Measurements from ENCODE around the gene PPP1R13B. TPM values are rescaled to one million over a fixed set of nuclear protein-coding genes. Genes with fewer than 3 reads are reported as not detected.

The PPP1R13B gene
- total and polyA plus RNA-seq, 12 donors = 21.6 to 124 (median 75.5) TPM

DNA sequence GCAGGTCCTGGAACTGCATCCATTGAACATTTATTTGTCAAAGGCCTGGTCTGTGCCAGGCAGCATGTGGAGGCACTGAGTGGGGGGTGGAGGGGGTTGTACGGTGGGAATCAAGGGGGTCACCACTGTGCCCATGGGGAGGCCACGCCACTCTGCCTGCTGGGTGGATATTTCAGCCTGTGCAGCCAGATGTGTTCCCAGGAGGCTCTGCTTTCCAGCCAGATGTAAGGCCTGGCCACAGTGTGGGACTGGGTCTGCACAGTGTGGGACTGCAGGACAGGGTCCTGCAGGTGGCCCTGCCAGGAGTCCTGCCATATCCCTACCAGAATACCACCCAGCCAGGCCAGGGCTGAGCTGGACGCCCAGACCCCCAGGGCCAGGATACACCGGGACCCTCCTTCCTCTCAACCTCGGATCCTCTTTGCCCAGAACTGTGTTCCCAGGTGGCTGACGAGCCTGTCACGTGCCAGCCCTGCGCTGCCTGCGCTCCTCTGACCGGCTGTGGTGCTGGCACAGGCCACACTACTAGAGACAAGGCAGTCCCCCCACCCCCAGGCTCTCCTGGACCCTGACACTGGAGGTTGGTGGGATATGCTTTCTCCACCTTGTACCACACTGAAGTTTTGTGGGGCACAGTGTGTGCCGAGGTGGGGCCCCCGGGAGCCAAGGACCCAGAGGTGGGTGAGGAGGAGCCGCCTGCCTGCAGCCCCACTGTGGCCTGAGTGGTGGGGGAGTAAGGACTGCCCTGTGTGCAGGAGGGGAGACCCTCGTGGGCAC lies 149.6 kb downstream of the PPP1R13B start:
- H3K9me3 ChIP-seq = no peaks in the 10 kb centered on the region
- DNase-seq = no peak
- TF ChIP-seq, protein P1, sequence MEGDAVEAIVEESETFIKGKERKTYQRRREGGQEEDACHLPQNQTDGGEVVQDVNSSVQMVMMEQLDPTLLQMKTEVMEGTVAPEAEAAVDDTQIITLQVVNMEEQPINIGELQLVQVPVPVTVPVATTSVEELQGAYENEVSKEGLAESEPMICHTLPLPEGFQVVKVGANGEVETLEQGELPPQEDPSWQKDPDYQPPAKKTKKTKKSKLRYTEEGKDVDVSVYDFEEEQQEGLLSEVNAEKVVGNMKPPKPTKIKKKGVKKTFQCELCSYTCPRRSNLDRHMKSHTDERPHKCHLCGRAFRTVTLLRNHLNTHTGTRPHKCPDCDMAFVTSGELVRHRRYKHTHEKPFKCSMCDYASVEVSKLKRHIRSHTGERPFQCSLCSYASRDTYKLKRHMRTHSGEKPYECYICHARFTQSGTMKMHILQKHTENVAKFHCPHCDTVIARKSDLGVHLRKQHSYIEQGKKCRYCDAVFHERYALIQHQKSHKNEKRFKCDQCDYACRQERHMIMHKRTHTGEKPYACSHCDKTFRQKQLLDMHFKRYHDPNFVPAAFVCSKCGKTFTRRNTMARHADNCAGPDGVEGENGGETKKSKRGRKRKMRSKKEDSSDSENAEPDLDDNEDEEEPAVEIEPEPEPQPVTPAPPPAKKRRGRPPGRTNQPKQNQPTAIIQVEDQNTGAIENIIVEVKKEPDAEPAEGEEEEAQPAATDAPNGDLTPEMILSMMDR (IDR thresholded peaks at IDR 0.05) = no peak
- WGBS, 2 donors = 78 to 82% methylated on average over 14 of the region's 14 CpGs
- no peaks in the 10 kb centered on the region for H3K27me3 ChIP-seq
- peaks cover 23 to 76% (median 59%) of the 10 kb centered on the region in 9 donors for H3K4me1 ChIP-seq
- peak overlapping the region in 7 of 10 donors; percentile 2 to 65 (median 54) for H3K27ac ChIP-seq
- intact Hi-C loops (cut with DNase I) = no loop called here
- peaks cover 5 to 86% (median 34%) of the 10 kb centered on the region in 9 donors for H3K36me3 ChIP-seq
- ATAC-seq = no peak
- H3K4me3 ChIP-seq = no peak overlapping the region

DNA sequence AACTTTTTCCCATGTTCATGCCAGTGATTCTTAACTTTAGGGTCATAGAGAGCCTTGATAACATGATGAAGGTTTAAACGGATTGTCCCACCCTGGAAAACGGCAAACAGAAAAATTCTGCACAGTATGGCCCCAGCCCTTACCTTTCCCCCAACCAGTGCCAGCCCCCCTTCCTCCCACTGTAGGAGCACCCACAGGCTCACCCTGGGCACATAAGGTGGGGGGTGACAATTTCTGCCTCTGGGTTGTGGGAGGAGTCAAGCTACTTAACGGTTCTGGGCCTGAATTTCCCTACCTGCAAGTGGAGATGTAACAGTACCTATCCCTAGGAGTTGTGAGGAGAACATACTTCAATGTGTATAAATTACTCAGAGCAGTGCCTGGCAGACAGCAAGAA lies 150.2 kb downstream of the PPP1R13B start:
- H3K9me3 ChIP-seq = no peaks in the 10 kb centered on the region
- H3K4me3 ChIP-seq = no peak overlapping the region
- H3K27me3 ChIP-seq = no peaks in the 10 kb centered on the region
- TF ChIP-seq, protein P1 (IDR thresholded peaks at IDR 0.05) = no peak
- DNase-seq (no peak), ATAC-seq (no peak)
- peaks cover 23 to 70% (median 59%) of the 10 kb centered on the region in 9 donors for H3K4me1 ChIP-seq
- 13 to 26% methylated on average over 3 of the region's 3 CpGs for WGBS, 2 donors
- H3K36me3 ChIP-seq = peaks cover 5 to 86% (median 29%) of the 10 kb centered on the region in 9 donors
- peak overlapping the region in 8 of 10 donors; percentile 11 to 65 (median 54) for H3K27ac ChIP-seq
- intact Hi-C loops (cut with DNase I) = no loop called here

DNA sequence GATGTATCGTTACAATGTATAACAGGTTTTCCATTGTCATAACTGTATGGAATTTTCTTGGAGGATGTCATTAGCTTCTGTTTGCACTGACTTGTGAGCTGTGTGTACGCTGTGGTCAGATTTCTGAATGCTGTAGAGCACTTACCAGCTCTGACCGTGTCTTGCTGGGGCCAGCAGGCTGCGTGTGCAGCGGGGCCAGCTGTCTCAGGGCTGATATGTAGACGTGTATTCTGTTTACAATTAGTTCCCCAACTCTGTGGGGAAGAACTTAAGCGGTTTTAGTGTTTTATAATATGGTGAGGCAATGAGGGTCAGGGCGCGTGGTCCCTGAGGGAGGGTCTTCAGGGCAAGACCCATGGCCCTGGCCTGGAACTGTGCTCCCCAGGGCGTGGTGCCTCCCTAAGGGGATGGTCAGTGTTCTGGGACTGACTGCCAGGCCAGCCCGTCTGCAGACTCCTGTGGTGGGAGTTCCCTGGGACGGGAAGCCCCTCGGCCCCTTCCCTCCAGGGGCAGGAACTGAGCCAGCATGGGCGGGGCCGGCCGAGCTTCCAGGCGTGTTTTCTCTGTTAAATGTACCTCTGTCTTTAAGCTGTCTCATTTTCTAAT lies 150.8 kb downstream of the PPP1R13B start:
- Histone ChIP-seq H3K27ac (peak overlapping the region in 9 of 10 donors; percentile 10 to 65 (median 54)), H3K27me3 (no peaks in the 10 kb centered on the region), H3K4me3 (no peak overlapping the region), H3K9me3 (no peaks in the 10 kb centered on the region), H3K36me3 (peaks cover 5 to 86% (median 27%) of the 10 kb centered on the region in 9 donors), H3K4me1 (peaks cover 23 to 66% (median 55%) of the 10 kb centered on the region in 9 donors)
- intact Hi-C loops (cut with DNase I) = no loop called here
- WGBS, 2 donors = 25 to 26% methylated on average over 17 of the region's 17 CpGs
- ATAC-seq (peak; percentile 12 to 73 (median 58)), DNase-seq (peak; percentile 68 to 81)
- TF ChIP-seq, protein P1 (IDR thresholded peaks at IDR 0.05) = no peak

DNA sequence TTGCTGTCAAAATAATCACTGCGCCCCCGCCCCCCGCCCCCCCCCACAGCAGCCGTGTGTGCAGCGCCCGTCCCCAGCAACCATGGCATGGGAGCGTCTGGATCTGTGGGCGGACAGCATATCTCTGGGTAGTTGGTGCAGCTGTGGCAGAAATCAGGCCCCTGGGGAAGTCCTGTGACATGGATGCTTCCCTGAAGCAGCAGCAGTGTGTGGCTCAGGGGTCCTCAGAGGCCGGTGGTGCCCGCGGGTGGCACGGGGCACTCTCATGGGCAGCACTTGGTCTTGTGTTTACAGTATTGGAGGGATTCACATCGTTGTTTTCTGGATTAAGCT lies 151.3 kb downstream of the PPP1R13B start:
- no peak overlapping the region for H3K4me3 ChIP-seq
- H3K36me3 ChIP-seq = peaks cover 5 to 86% (median 27%) of the 10 kb centered on the region in 9 donors
- intact Hi-C loops (cut with DNase I) = no loop called here
- WGBS, 2 donors = 57 to 59% methylated on average over 12 of the region's 13 CpGs
- H3K27me3 ChIP-seq = no peaks in the 10 kb centered on the region
- no peak for ATAC-seq
- no peak for DNase-seq
- peaks cover 23 to 62% (median 50%) of the 10 kb centered on the region in 9 donors for H3K4me1 ChIP-seq
- H3K27ac ChIP-seq = peak overlapping the region in 7 of 10 donors; percentile 11 to 65 (median 54)
- TF ChIP-seq, protein P1 (IDR thresholded peaks at IDR 0.05) = no peak
- no peaks in the 10 kb centered on the region for H3K9me3 ChIP-seq
